Skeletal muscle cell (primary cell): ENCODE results near the gene BMERB1.
"Not testable (repeated sequence)": the region's sequence is repeated elsewhere in the genome, so short reads cannot be mapped to it uniquely, and the experiment has no call there.

Experiments
- DNase-seq: peaks from one replicate; pipeline ENCODE4 v3.0.0-alpha.2; 2010; ENCODE audit warnings: low read depth
- H3K4me3 ChIP-seq: 2 replicates; pipeline ENCODE4 v1.5.1; 2011; ENCODE audit warnings: low read depth, mild to moderate bottlenecking, control low read depth, low read length, moderate library complexity

BMERB1 gene

GRCh38 chr16:15434425-15435215 is at the start of gene BMERB1:
BMERB1 (plus strand) TSS chr16:15434588; CDS start chr16:15434654, 66 bp downstream.
- peak; percentile 37 for DNase-seq

DNA sequence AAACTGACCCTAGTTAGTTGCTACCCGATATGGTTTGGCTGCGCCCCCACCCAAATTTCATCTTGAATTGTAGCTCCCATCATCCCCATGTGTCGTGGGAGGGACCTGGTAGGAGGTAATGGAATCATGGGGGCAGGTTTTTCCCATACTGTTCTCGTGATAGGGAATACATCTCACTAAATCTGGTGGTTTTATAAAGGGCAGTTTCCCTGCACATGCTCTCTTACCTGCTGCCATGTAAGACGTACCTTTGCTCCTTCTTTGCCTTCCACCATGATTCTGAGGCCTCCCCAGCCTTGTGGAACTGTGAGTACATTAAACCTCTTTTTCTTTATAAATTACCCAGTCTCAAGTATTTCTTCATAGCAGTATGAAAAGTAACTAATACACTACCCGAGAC is 46.3 kb upstream of the BMERB1 start:
- DNase-seq, H3K4me3 ChIP-seq: not testable (repeated sequence)

More at GRCh38 chr16:15434425-15435215, at the start of gene BMERB1:
- peak within 1 kb of the TSS; percentile 93 for H3K4me3 ChIP-seq

- not testable (repeated sequence) for DNase-seq
Observed at GRCh38 chr16:15389916-15390315, 44.5 kb upstream of the BMERB1 start.

DNA sequence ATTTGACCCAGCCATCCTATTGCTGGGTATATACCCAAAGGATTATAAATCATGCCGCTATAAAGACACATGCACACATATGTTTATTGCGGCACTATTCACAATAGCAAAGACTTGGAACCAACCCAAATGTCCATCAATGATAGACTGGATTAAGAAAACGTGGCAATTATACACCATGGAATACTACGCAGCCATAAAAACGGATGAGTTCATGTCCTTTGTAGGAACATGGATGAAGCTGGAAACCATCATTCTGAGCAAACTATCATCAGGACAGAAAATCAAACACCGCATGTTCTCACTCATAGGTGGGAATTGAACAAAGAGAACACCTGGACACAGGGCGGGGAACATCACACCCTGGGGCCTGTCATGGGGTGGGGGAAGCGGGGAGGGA is 41.4 kb upstream of the BMERB1 start:
- DNase-seq, H3K4me3 ChIP-seq: not testable (repeated sequence)

More at GRCh38 chr16:15389916-15390315, 44.5 kb upstream of the BMERB1 start:
- H3K4me3 ChIP-seq, result not testable (repeated sequence)

- peak within 1 kb of the TSS; percentile 41 for H3K4me3 ChIP-seq
- not testable (repeated sequence) for DNase-seq
Observed at GRCh38 chr16:15395631-15396508, 38.5 kb upstream of the BMERB1 start, which contains the start of gene MPV17L. MPV17L (plus strand) TSS chr16:15395754; CDS start chr16:15395898, 144 bp downstream.

GRCh38 chr16:15396509-15396829 is 37.9 kb upstream of the BMERB1 start:
- H3K4me3 ChIP-seq, DNase-seq: not testable (repeated sequence)

GRCh38 chr16:15396948-15397594 is 37.3 kb upstream of the BMERB1 start:
- H3K4me3 ChIP-seq, result no peak overlapping the region
- DNase-seq, result no peak

- no peak for DNase-seq
- H3K4me3 ChIP-seq, result no peak overlapping the region
Observed at GRCh38 chr16:15398618-15399316, 35.6 kb upstream of the BMERB1 start.

DNA sequence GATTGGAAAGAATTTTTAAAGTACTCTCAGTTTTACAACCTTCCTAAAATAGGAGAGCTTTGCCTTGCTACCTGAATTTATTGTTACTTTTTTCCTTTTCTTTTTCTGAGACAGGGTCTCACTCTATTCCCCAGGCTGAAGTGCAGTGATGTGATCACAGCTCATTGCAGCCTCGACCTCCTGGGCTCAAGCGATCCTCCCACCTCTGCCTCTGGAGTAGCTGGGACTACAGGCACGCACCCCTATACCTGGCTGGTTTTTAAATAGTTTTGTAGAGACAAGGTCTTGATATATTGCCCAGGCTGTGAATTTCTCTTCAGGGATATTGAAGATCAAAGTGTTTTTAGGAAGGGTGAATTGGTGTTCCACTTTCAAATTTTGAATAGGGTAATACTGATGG is 35.1 kb upstream of the BMERB1 start:
- H3K4me3 ChIP-seq, result no peak overlapping the region
- no peak for DNase-seq

GRCh38 chr16:15400314-15400713 is 34.1 kb upstream of the BMERB1 start:
- H3K4me3 ChIP-seq, DNase-seq: not testable (repeated sequence)

GRCh38 chr16:15401972-15402371 is 32.4 kb upstream of the BMERB1 start:
- DNase-seq, result no peak
- no peak overlapping the region for H3K4me3 ChIP-seq

GRCh38 chr16:15403392-15403995 is 30.9 kb upstream of the BMERB1 start:
- no peak overlapping the region for H3K4me3 ChIP-seq
- DNase-seq, result no peak

DNA sequence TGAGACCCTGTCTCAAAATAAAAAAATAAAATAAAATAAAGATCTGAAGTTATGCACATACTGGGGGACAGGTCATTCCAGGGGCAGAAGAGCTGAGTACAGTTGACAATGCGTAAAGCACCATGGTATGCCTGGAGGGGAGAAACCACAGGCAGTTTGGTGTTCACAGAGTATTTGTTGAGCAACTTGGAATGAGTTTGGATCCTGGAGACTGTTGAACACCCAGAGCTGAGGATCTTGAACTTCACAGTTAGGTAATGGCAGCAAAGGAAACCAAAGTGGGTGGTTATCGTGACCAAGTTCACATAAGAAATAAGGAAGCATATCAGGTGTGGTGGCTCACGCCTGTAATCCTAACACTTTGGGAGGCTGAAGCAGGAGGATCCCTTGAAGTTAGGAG is 30.3 kb upstream of the BMERB1 start:
- not testable (repeated sequence) for H3K4me3 ChIP-seq, DNase-seq

- no peak for DNase-seq
Observed at GRCh38 chr16:15404792-15405191, 29.6 kb upstream of the BMERB1 start.

DNA sequence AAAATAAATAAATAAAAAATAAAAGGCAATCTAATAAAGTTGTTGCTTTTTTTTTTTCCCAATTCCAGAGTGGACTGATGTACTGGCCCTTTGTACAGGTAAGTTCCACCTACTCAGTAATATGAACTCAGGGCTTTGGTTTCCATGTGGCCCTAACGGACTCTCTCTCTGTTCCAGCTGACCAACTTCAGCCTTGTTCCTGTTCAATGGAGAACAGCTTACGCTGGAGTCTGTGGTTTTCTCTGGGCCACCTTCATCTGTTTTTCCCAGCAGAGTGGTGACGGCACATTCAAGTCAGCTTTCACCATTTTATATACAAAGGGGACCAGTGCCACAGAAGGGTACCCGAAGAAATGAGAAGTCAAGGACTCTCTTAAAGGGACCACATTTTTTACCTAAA is 26.6 kb upstream of the BMERB1 start:
- not testable (repeated sequence) for H3K4me3 ChIP-seq, DNase-seq

More at GRCh38 chr16:15404792-15405191, 29.6 kb upstream of the BMERB1 start:
- H3K4me3 ChIP-seq, result no peak overlapping the region

- H3K4me3 ChIP-seq, DNase-seq: not testable (repeated sequence)
Observed at GRCh38 chr16:15409476-15409875, 24.9 kb upstream of the BMERB1 start.

- no peak overlapping the region for H3K4me3 ChIP-seq
- DNase-seq, result no peak
Observed at GRCh38 chr16:15415511-15415985, 18.8 kb upstream of the BMERB1 start.

GRCh38 chr16:15417197-15417596 is 17.2 kb upstream of the BMERB1 start:
- DNase-seq, result no peak
- H3K4me3 ChIP-seq, result no peak overlapping the region

GRCh38 chr16:15418206-15418605 is 16.2 kb upstream of the BMERB1 start:
- DNase-seq, result no peak
- H3K4me3 ChIP-seq, result no peak overlapping the region
